Activated B cell treated with CpG ODN at 0.5 μM for 24 hours (primary cell): Measurements from ENCODE around the gene FOXF1. TPM values are rescaled to one million over a fixed set of nuclear protein-coding genes. Genes with fewer than 3 reads are reported as not detected.

Experiments used
- ATAC-seq: fragments of 200-7000 bp; cut with Tn5 transposase; one replicate; pipeline ENCODE4 v1.10.0; 2021; ENCODE audit warnings: low read depth, mild to moderate bottlenecking, moderate library complexity
- CTCF ChIA-PET: fragments of 350-600 bp; sonication (Branson Sonifier 250); formaldehyde crosslinking; loops from one replicate; lab custom pipeline; 2021; ENCODE audit warnings: antibody characterized with exemption; lab: Charles Lee
- POLR2A ChIA-PET: fragments of 350-600 bp; sonication (Branson Sonifier 250); formaldehyde crosslinking; loops from one replicate; lab custom pipeline; 2021; ENCODE audit warnings: antibody characterized with exemption; lab: Charles Lee
- DNase-seq: peaks from one replicate; pipeline ENCODE4 v3.0.0; 2022
- H3K27ac Mint-ChIP-seq: one replicate; pipeline ENCODE4 v1.8.0; 2020; ENCODE audit warnings: mixed read lengths
- H3K27me3 Mint-ChIP-seq: one replicate; pipeline ENCODE4 v1.8.0; 2021; ENCODE audit warnings: mixed read lengths
- H3K36me3 Mint-ChIP-seq: one replicate; pipeline ENCODE4 v1.8.0; 2021; ENCODE audit warnings: low read depth, mixed read lengths
- H3K4me1 Mint-ChIP-seq: one replicate; pipeline ENCODE4 v1.8.0; 2021; ENCODE audit warnings: mixed read lengths
- H3K4me3 Mint-ChIP-seq: one replicate; pipeline ENCODE4 v1.8.0; 2020; ENCODE audit warnings: mild to moderate bottlenecking, mixed read lengths
- H3K9me3 Mint-ChIP-seq: one replicate; pipeline ENCODE4 v1.8.0; 2020; ENCODE audit warnings: mixed read lengths
- intact Hi-C: fragments of 100-400 bp; cut with micrococcal nuclease; formaldehyde crosslinking; loops from one replicate; pipeline ENCODE4 v1.15.1; 2024
- total RNA-seq: library from RNA; stranded (reverse); gene quantifications from 2 replicates; pipeline ENCODE4 v1.2.3, GENCODE V29; 2022
- TF ChIP-seq, protein P1 (sequence below): fragments of 200-600 bp; IDR thresholded peaks from one replicate; pipeline ENCODE4 v1.8.0; 2022; ENCODE audit warnings: antibody characterized with exemption, mild to moderate bottlenecking

The FOXF1 gene
- total RNA-seq, 1 donor from 2014 or later: not detected

DNA sequence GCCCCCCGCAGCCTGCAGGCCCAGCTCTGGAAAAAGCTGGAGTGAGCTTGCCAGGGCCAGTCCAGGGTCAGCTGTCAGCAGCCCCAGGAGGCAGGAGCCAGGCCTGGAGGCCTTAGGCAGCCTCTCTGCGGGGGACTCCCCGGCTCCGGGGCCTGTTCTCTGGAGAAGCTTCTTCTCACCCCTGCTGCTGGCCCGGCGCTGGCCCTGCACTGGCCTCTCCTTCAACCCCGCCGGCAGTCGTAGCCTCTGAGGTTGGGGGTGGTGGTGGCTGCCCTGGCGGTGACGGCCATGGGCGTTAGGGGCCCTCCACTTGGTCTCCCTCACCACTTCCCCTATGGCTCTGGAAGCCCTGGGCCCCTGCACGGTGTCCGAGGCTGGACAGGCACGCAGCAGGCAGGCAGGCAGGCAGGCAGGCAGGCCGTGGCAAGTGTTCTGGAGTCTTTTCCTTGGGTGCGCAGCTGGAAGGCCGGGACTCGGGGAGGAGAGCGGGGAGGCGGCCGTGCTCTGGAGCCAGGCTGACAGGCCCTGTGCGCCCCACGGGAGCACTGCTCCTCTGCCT, 2.1 kb downstream of the FOXF1 start:
- TF ChIP-seq, protein P1, sequence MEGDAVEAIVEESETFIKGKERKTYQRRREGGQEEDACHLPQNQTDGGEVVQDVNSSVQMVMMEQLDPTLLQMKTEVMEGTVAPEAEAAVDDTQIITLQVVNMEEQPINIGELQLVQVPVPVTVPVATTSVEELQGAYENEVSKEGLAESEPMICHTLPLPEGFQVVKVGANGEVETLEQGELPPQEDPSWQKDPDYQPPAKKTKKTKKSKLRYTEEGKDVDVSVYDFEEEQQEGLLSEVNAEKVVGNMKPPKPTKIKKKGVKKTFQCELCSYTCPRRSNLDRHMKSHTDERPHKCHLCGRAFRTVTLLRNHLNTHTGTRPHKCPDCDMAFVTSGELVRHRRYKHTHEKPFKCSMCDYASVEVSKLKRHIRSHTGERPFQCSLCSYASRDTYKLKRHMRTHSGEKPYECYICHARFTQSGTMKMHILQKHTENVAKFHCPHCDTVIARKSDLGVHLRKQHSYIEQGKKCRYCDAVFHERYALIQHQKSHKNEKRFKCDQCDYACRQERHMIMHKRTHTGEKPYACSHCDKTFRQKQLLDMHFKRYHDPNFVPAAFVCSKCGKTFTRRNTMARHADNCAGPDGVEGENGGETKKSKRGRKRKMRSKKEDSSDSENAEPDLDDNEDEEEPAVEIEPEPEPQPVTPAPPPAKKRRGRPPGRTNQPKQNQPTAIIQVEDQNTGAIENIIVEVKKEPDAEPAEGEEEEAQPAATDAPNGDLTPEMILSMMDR: no peak
- ChIA-PET POLR2A (no interaction called here), CTCF (no interaction called here)
- H3K36me3 Mint-ChIP-seq: no peaks in the 10 kb centered on the region
- H3K27me3 Mint-ChIP-seq: peaks cover 51% of the 10 kb centered on the region
- H3K4me3 Mint-ChIP-seq: no peak overlapping the region
- H3K27ac Mint-ChIP-seq: no peak overlapping the region
- no peak for ATAC-seq
- no peak for DNase-seq
- peaks cover 18% of the 10 kb centered on the region for H3K4me1 Mint-ChIP-seq
- H3K9me3 Mint-ChIP-seq: no peaks in the 10 kb centered on the region
- intact Hi-C loops: loop anchor here (5.0 kb wide), 1 partner anchor 55 kb away; the partner anchor contains the start of gene FOXC2

DNA sequence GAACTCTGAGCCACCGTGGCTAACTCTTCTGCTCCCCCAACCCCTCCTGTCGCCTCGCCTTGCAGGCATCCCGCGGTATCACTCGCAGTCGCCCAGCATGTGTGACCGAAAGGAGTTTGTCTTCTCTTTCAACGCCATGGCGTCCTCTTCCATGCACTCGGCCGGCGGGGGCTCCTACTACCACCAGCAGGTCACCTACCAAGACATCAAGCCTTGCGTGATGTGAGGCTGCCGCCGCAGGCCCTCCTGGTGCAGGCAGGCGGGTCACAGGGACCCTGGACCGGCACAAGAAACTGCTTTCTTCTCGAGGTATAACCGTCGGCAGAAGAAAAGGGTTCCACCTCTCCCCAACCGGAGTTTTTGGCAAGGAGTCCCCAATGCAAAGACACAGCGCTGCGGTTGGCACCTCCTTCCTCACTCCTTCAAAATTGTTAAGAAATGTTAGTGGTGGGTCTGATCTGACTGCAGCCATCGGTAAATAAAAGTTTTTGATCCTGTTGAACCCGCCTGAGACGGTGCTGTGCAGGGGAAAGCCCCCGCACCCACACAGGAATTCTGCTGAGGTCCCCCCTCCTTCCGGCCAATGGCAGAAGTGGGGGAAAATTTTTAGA, 2.6 kb downstream of the FOXF1 start:
- no peak for ATAC-seq
- ChIA-PET CTCF (no interaction called here), POLR2A (no interaction called here)
- intact Hi-C loops: loop anchor here (5.0 kb wide), 1 partner anchor 54 kb away; the partner anchor contains the start of gene FOXC2
- Mint-ChIP-seq H3K4me3 (no peak overlapping the region), H3K9me3 (no peaks in the 10 kb centered on the region), H3K36me3 (no peaks in the 10 kb centered on the region), H3K27ac (no peak overlapping the region), H3K27me3 (peaks cover 51% of the 10 kb centered on the region), H3K4me1 (peaks cover 13% of the 10 kb centered on the region)
- TF ChIP-seq, protein P1: no peak
- DNase-seq: no peak

DNA sequence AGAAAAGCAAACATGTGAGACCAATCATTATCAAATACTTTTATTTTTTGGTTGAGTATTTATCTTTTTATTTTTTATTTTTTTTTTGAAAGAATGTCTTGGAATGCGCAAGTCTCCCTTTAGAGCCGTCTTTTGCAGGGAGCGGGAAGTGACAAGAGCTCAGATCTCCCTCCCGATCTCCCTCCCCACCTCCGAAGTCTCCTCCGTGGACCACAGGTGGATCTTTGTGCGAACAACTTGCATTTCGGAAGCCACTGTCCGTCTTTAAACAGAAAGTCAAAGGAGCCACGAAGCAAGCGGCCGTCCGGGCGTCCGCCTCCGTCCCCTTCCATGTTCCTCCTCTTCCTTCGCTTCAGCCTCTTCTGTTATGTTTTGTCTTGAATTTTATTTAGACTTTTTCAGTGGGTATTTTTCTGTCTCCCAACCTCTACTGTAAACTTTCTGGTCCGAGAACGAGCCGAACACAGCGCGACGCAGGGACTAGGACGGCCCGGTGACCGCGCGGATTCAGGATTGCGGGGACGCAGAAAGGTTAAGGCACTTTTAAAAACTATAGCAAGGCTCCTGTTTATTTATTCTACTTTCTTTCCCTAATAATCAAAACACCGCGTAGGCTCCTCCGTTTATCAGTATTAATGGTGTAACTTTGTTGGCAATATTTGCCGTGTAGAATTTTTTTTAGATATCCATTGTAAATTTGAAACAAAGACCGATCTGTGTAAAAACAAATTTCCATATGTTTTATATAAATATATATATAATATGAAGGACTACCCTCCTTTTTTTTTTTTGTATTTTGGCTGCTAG, 3.3 kb downstream of the FOXF1 start:
- H3K27ac Mint-ChIP-seq: no peak overlapping the region
- peaks cover 55% of the 10 kb centered on the region for H3K27me3 Mint-ChIP-seq
- H3K9me3 Mint-ChIP-seq: no peaks in the 10 kb centered on the region
- ChIA-PET CTCF (no interaction called here), POLR2A (no interaction called here)
- H3K4me3 Mint-ChIP-seq: no peak overlapping the region
- ATAC-seq (no peak), DNase-seq (no peak)
- no peaks in the 10 kb centered on the region for H3K36me3 Mint-ChIP-seq
- intact Hi-C loops: loop anchor here (5.0 kb wide), 1 partner anchor 54 kb away; the partner anchor contains the start of gene FOXC2
- TF ChIP-seq, protein P1: no peak
- peaks cover 12% of the 10 kb centered on the region for H3K4me1 Mint-ChIP-seq

DNA sequence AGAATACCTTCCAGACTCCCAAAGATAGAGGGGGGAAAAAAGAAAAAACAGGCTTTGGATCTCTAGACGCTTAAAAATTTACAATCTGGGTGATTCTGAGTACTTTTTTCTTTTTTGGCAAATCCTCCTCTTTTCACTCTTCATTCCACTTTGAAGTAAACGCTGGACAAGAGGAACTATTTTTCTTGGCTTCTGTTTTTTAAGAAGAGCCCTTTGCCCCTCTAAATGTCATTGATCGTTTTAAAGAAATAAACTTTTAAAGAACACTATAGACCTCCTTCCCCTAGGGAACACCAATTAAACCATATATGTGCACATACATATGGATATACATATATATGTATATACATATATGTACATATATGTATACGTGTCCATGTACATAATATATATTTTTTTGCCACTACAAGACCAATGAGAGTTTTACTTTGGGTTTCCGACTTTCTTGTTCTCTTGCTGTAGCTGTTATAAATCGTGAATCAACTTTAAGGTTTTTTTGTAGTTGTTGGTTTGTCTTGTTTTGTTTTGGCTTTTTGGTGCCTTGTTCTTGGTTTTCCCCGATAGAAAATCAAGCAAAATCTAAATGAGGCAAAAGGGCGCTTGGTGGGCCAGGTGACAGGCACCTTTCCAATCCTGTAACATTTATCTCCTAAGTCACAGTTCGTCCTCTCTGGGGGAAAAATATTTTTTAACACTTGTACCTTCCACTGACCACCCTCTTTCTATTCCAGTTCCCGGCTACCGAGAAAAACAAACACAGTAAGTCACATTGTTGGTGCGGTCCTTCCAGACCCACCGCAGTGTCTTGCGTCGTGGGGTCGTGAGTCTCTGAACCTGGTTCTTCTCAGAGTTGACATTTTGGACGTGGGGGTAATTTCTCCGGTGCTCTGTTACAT, 4.4 kb downstream of the FOXF1 start:
- no peaks in the 10 kb centered on the region for H3K36me3 Mint-ChIP-seq
- POLR2A ChIA-PET: no interaction called here
- intact Hi-C loops: loop anchor here (5.0 kb wide), 1 partner anchor 53 kb away; the partner anchor contains the start of gene FOXC2
- H3K27ac Mint-ChIP-seq: no peak overlapping the region
- H3K27me3 Mint-ChIP-seq: peaks cover 61% of the 10 kb centered on the region
- H3K4me3 Mint-ChIP-seq: no peak overlapping the region
- ATAC-seq (no peak), DNase-seq (no peak)
- no peaks in the 10 kb centered on the region for H3K9me3 Mint-ChIP-seq
- TF ChIP-seq, protein P1: no peak
- CTCF ChIA-PET: no interaction called here
- peaks cover 5% of the 10 kb centered on the region for H3K4me1 Mint-ChIP-seq
